Neural cell (in vitro differentiated cells): Measurements from ENCODE around the gene PHF21A. TPM values are rescaled to one million over a fixed set of nuclear protein-coding genes. Genes with fewer than 3 reads are reported as not detected.

Experiments
- H2AFZ ChIP-seq: fragments of 200-600, 300-800 bp; sonication (generic), shearing (Covaris generic); 2 replicates; pipeline ENCODE4 v1.6.0; 2014; ENCODE audit warnings: low read depth, mild to moderate bottlenecking, antibody characterized with exemption, low read length, moderate library complexity
- H3F3A ChIP-seq: fragments of 200-600 bp; shearing (Covaris generic); 2 replicates; pipeline ENCODE4 v1.6.1; 2016; ENCODE audit warnings: mild to moderate bottlenecking, moderate library complexity, mixed read lengths, antibody characterized with exemption, low read length; ENCODE audit not compliant: insufficient read depth, poor library complexity, severe bottlenecking
- H3K27ac ChIP-seq: fragments of 200-600, 300-800 bp; sonication (generic), shearing (Covaris generic); 2 replicates; pipeline ENCODE4 v1.5.1; 2014; ENCODE audit warnings: mild to moderate bottlenecking, low read length, moderate library complexity
- H3K27me3 ChIP-seq: fragments of 300-800, 200-600 bp; sonication (generic), shearing (Covaris generic); 2 replicates; pipeline ENCODE4 v1.6.0; 2014; ENCODE audit warnings: mild to moderate bottlenecking, low read depth, low read length, moderate library complexity; ENCODE audit not compliant: insufficient read depth
- H3K36me3 ChIP-seq: fragments of 300-800, 200-600 bp; sonication (generic), shearing (Covaris generic); 2 replicates; pipeline ENCODE4 v1.5.1; 2014; ENCODE audit warnings: mild to moderate bottlenecking, antibody characterized with exemption, low read length, moderate library complexity; ENCODE audit not compliant: insufficient read depth
- H3K4me2 ChIP-seq: fragments of 300-800, 200-600 bp; sonication (generic), shearing (Covaris generic); 2 replicates; pipeline ENCODE4 v1.6.0; 2014; ENCODE audit warnings: mild to moderate bottlenecking, low read length
- H3K4me3 ChIP-seq: fragments of 300-800, 200-600 bp; sonication (generic), shearing (Covaris generic); 2 replicates; pipeline ENCODE4 v1.5.1; 2014; ENCODE audit warnings: mild to moderate bottlenecking, low read length, moderate library complexity
- H3K79me2 ChIP-seq: fragments of 200-600 bp; shearing (Covaris generic); replicated peaks from 2 replicates; pipeline ENCODE4 v1.6.0; 2014; ENCODE audit warnings: mild to moderate bottlenecking, low read length, moderate library complexity; ENCODE audit not compliant: insufficient read depth
- H3K9ac ChIP-seq: fragments of 300-800, 200-600 bp; sonication (generic), shearing (Covaris generic); 2 replicates; pipeline ENCODE4 v1.6.1; 2016; ENCODE audit warnings: mild to moderate bottlenecking, low read length, mixed read lengths
- H3K9me2 ChIP-seq: fragments of 200-600 bp; shearing (Covaris generic); 2 replicates; pipeline ENCODE4 v1.6.1; 2016; ENCODE audit warnings: mild to moderate bottlenecking, low read length, mixed read lengths; ENCODE audit not compliant: insufficient read depth
- H3K9me3 ChIP-seq: fragments of 200-600, 300-800 bp; sonication (generic), shearing (Covaris generic); 2 replicates; pipeline ENCODE4 v1.6.1; 2016; ENCODE audit warnings: mild to moderate bottlenecking, mixed run types, low read length, moderate library complexity, mixed read lengths
- H4K20me1 ChIP-seq: fragments of 200-600 bp; shearing (Covaris generic); 2 replicates; pipeline ENCODE4 v1.6.1; 2016; ENCODE audit warnings: mild to moderate bottlenecking, mixed run types; ENCODE audit not compliant: insufficient read depth
- EP300 ChIP-seq: fragments of 450-650 bp; conservative IDR thresholded peaks from 2 replicates; pipeline ENCODE4 v1.6.1; 2014; ENCODE audit warnings: antibody characterized with exemption, mild to moderate bottlenecking, moderate library complexity; ENCODE audit not compliant: poor library complexity, severe bottlenecking
- EZH2 ChIP-seq: fragments of 200-600, 300-800 bp; shearing (Covaris generic), sonication (generic); IDR thresholded peaks from 2 replicates; pipeline ENCODE4 v1.6.1; 2014; ENCODE audit warnings: antibody characterized with exemption, low read length, borderline replicate concordance, mild to moderate bottlenecking; ENCODE audit not compliant: insufficient read depth, poor library complexity, severe bottlenecking
- MXI1 ChIP-seq: fragments of 450-650 bp; conservative IDR thresholded peaks from 2 replicates; pipeline ENCODE4 v1.6.1; 2014; ENCODE audit warnings: antibody characterized with exemption, mild to moderate bottlenecking; ENCODE audit not compliant: poor library complexity, severe bottlenecking
- POLR2AphosphoS5 ChIP-seq: IDR thresholded peaks from 2 replicates; pipeline ENCODE4 v1.6.1; 2012
- RAD21 ChIP-seq: fragments of 450-650 bp; conservative IDR thresholded peaks from 2 replicates; pipeline ENCODE4 v1.6.1; 2014; ENCODE audit warnings: antibody characterized with exemption, mild to moderate bottlenecking, moderate library complexity
- SMC3 ChIP-seq: fragments of 450-650 bp; conservative IDR thresholded peaks from 2 replicates; pipeline ENCODE4 v1.6.1; 2014; ENCODE audit warnings: antibody characterized with exemption, mild to moderate bottlenecking, moderate library complexity; ENCODE audit not compliant: poor library complexity
- TAF1 ChIP-seq: IDR thresholded peaks from 2 replicates; pipeline ENCODE4 v1.6.1; 2012; ENCODE audit warnings: low read depth
- polyA plus RNA-seq: library from polyadenylated mRNA; depleted of rRNA; stranded (reverse); fragments of >200 nt; gene quantifications from 2 replicates; pipeline ENCODE4 v1.2.3, GENCODE V29; 2014
- TF ChIP-seq, protein P1 (sequence below): fragments of 450-650 bp; IDR thresholded peaks from 2 replicates; pipeline ENCODE4 v1.5.1; 2014; ENCODE audit warnings: antibody characterized with exemption, mild to moderate bottlenecking, moderate library complexity; ENCODE audit not compliant: poor library complexity, severe bottlenecking
- TF ChIP-seq, protein P2 (sequence below): IDR thresholded peaks from 2 replicates; pipeline ENCODE4 v1.6.1; 2012; ENCODE audit warnings: borderline replicate concordance

PHF21A gene
- polyA plus RNA-seq, 1 donor from 2014 or later = 31.7 TPM

DNA sequence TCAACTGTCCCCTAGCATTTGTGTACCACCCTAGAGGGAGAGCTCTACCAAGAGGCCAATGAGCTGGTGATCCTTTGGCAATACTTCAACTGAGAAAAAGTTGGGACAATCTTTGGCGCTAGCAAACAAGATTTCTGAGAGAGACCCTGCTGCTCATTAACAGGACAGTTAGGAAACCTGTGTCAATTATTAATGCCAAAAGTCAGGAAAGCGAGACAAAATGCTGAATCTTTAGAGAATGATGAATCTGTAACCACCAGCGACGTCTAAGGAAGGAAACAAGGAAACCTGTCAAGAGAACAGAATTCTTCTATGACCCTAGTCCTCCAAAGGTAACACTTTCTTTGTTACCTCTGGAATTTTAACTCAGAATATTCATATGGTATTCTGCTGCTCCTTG is 178.9 kb downstream of the PHF21A start:
- no peak overlapping the region for H3K4me3 ChIP-seq
- no peak for TF ChIP-seq MXI1
- TF ChIP-seq, protein P1, sequence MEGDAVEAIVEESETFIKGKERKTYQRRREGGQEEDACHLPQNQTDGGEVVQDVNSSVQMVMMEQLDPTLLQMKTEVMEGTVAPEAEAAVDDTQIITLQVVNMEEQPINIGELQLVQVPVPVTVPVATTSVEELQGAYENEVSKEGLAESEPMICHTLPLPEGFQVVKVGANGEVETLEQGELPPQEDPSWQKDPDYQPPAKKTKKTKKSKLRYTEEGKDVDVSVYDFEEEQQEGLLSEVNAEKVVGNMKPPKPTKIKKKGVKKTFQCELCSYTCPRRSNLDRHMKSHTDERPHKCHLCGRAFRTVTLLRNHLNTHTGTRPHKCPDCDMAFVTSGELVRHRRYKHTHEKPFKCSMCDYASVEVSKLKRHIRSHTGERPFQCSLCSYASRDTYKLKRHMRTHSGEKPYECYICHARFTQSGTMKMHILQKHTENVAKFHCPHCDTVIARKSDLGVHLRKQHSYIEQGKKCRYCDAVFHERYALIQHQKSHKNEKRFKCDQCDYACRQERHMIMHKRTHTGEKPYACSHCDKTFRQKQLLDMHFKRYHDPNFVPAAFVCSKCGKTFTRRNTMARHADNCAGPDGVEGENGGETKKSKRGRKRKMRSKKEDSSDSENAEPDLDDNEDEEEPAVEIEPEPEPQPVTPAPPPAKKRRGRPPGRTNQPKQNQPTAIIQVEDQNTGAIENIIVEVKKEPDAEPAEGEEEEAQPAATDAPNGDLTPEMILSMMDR = no peak
- no peak for TF ChIP-seq SMC3
- TF ChIP-seq, protein P2, sequence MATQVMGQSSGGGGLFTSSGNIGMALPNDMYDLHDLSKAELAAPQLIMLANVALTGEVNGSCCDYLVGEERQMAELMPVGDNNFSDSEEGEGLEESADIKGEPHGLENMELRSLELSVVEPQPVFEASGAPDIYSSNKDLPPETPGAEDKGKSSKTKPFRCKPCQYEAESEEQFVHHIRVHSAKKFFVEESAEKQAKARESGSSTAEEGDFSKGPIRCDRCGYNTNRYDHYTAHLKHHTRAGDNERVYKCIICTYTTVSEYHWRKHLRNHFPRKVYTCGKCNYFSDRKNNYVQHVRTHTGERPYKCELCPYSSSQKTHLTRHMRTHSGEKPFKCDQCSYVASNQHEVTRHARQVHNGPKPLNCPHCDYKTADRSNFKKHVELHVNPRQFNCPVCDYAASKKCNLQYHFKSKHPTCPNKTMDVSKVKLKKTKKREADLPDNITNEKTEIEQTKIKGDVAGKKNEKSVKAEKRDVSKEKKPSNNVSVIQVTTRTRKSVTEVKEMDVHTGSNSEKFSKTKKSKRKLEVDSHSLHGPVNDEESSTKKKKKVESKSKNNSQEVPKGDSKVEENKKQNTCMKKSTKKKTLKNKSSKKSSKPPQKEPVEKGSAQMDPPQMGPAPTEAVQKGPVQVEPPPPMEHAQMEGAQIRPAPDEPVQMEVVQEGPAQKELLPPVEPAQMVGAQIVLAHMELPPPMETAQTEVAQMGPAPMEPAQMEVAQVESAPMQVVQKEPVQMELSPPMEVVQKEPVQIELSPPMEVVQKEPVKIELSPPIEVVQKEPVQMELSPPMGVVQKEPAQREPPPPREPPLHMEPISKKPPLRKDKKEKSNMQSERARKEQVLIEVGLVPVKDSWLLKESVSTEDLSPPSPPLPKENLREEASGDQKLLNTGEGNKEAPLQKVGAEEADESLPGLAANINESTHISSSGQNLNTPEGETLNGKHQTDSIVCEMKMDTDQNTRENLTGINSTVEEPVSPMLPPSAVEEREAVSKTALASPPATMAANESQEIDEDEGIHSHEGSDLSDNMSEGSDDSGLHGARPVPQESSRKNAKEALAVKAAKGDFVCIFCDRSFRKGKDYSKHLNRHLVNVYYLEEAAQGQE = no peak
- no peak for TF ChIP-seq EP300
- TF ChIP-seq RAD21 = no peak
- no peak for TF ChIP-seq TAF1
- TF ChIP-seq POLR2AphosphoS5 = no peak
- TF ChIP-seq EZH2 = no peak
- no peak overlapping the region for H3K4me2 ChIP-seq
- H2AFZ ChIP-seq = no peak overlapping the region
- no peak overlapping the region for H3K9ac ChIP-seq
- no peak overlapping the region for H3K27ac ChIP-seq
- no peaks in the 10 kb centered on the region for H3K27me3 ChIP-seq
- no peaks in the 10 kb centered on the region for H3K9me3 ChIP-seq
- H3K9me2 ChIP-seq = no peaks in the 10 kb centered on the region
- H3K79me2 ChIP-seq = no peaks in the 10 kb centered on the region
- H3F3A ChIP-seq = no peaks in the 10 kb centered on the region
- H4K20me1 ChIP-seq = no peaks in the 10 kb centered on the region
- H3K36me3 ChIP-seq = no peaks in the 10 kb centered on the region

DNA sequence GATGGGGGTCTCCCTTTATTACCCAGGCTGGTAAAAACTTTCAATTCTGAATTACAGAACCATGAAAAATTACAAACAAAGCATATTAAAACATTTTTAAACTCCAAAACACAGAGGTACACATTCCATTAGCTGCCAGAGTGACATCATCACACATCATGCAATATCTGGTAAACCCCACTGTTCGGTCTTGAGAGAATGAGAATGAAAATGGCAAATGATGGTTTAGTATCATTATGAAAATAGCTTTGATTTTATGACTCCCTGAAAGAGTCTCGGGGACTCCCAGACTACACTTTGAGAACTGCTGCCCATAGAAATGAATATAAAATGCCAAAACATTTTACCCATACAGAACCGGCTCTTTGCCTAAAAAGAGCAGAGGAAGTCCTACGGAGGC is 180.0 kb downstream of the PHF21A start:
- no peak overlapping the region for H3K9ac ChIP-seq
- no peak overlapping the region for H3K4me3 ChIP-seq
- H3K79me2 ChIP-seq = no peaks in the 10 kb centered on the region
- no peaks in the 10 kb centered on the region for H4K20me1 ChIP-seq
- H3K9me3 ChIP-seq = no peaks in the 10 kb centered on the region
- H3K36me3 ChIP-seq = no peaks in the 10 kb centered on the region
- no peak overlapping the region for H3K4me2 ChIP-seq
- H3F3A ChIP-seq = no peaks in the 10 kb centered on the region
- TF ChIP-seq RAD21 = no peak
- TF ChIP-seq TAF1 = no peak
- TF ChIP-seq SMC3 = no peak
- TF ChIP-seq EP300 = no peak
- TF ChIP-seq EZH2 = no peak
- no peak for TF ChIP-seq POLR2AphosphoS5
- TF ChIP-seq, protein P1 = no peak
- no peak for TF ChIP-seq MXI1
- TF ChIP-seq, protein P2 = no peak
- H3K27ac ChIP-seq = no peak overlapping the region
- H3K27me3 ChIP-seq = no peaks in the 10 kb centered on the region
- no peak overlapping the region for H2AFZ ChIP-seq
- no peaks in the 10 kb centered on the region for H3K9me2 ChIP-seq
